GM15510 (cell line): ENCODE measurements around the gene CGB3.

Experiments used
- POLR2A ChIP-seq: IDR thresholded peaks from 3 replicates; pipeline ENCODE4 v1.6.1; 2011; ENCODE audit warnings: borderline replicate concordance; ENCODE audit not compliant: insufficient read length; ENCODE audit errors: extremely low read depth

The CGB3 gene

GRCh38 chr19:49014123-49014869 lies 9.8 kb downstream of the CGB3 start:
- no peak for TF ChIP-seq POLR2A

- no peak for TF ChIP-seq POLR2A
These were observed 12.9 kb downstream of the CGB3 start for GRCh38 chr19:49011194-49011593.

- TF ChIP-seq POLR2A: no peak
These were observed 13.7 kb downstream of the CGB3 start for GRCh38 chr19:49010453-49010852.

GRCh38 chr19:49009828-49010227 lies 14.3 kb downstream of the CGB3 start:
- no peak for TF ChIP-seq POLR2A

- TF ChIP-seq POLR2A: no peak
These were observed 17.2 kb downstream of the CGB3 start for GRCh38 chr19:49006905-49007304.

- TF ChIP-seq POLR2A: no peak
These were observed 19.0 kb downstream of the CGB3 start for GRCh38 chr19:49004964-49005614.

- no peak for TF ChIP-seq POLR2A
These were observed 20.0 kb downstream of the CGB3 start for GRCh38 chr19:49004133-49004532.

- TF ChIP-seq POLR2A: no peak
These were observed 24.4 kb downstream of the CGB3 start for GRCh38 chr19:48999481-49000325.

GRCh38 chr19:48997972-48998371 lies 26.2 kb downstream of the CGB3 start:
- no peak for TF ChIP-seq POLR2A

- no peak for TF ChIP-seq POLR2A
These were observed 30.1 kb downstream of the CGB3 start for GRCh38 chr19:48994035-48994386.

- peak; percentile 87 for TF ChIP-seq POLR2A
These were observed 30.7 kb downstream of the CGB3 start, which contains the start of the genes GYS1 and RUVBL2 for GRCh38 chr19:48993175-48994034. Gene GYS1 (minus strand): TSS chr19:48993309. CDS start chr19:48993112, 197 bp downstream. Gene RUVBL2 (plus strand): TSS chr19:48993887. CDS start chr19:48993912, 25 bp downstream.

- no peak for TF ChIP-seq POLR2A
These were observed 31.5 kb downstream of the CGB3 start for GRCh38 chr19:48992581-48993174.

GRCh38 chr19:48991873-48992580 lies 32.1 kb downstream of the CGB3 start:
- no peak for TF ChIP-seq POLR2A
